Neural cell (in vitro differentiated cells): ENCODE results near the gene SELENOI. TPM values are rescaled to one million over a fixed set of nuclear protein-coding genes. Genes with fewer than 3 reads are reported as not detected.

Experiments used
- H2AFZ ChIP-seq: fragments of 200-600, 300-800 bp; sonication (generic), shearing (Covaris generic); 2 replicates; pipeline ENCODE4 v1.6.0; 2014; ENCODE audit warnings: low read depth, mild to moderate bottlenecking, antibody characterized with exemption, low read length, moderate library complexity
- H3F3A ChIP-seq: fragments of 200-600 bp; shearing (Covaris generic); 2 replicates; pipeline ENCODE4 v1.6.1; 2016; ENCODE audit warnings: mild to moderate bottlenecking, moderate library complexity, mixed read lengths, antibody characterized with exemption, low read length; ENCODE audit not compliant: insufficient read depth, poor library complexity, severe bottlenecking
- H3K27ac ChIP-seq: fragments of 200-600, 300-800 bp; sonication (generic), shearing (Covaris generic); 2 replicates; pipeline ENCODE4 v1.5.1; 2014; ENCODE audit warnings: mild to moderate bottlenecking, low read length, moderate library complexity
- H3K27me3 ChIP-seq: fragments of 300-800, 200-600 bp; sonication (generic), shearing (Covaris generic); 2 replicates; pipeline ENCODE4 v1.6.0; 2014; ENCODE audit warnings: mild to moderate bottlenecking, low read depth, low read length, moderate library complexity; ENCODE audit not compliant: insufficient read depth
- H3K36me3 ChIP-seq: fragments of 300-800, 200-600 bp; sonication (generic), shearing (Covaris generic); 2 replicates; pipeline ENCODE4 v1.5.1; 2014; ENCODE audit warnings: mild to moderate bottlenecking, antibody characterized with exemption, low read length, moderate library complexity; ENCODE audit not compliant: insufficient read depth
- H3K4me2 ChIP-seq: fragments of 300-800, 200-600 bp; sonication (generic), shearing (Covaris generic); 2 replicates; pipeline ENCODE4 v1.6.0; 2014; ENCODE audit warnings: mild to moderate bottlenecking, low read length
- H3K4me3 ChIP-seq: fragments of 300-800, 200-600 bp; sonication (generic), shearing (Covaris generic); 2 replicates; pipeline ENCODE4 v1.5.1; 2014; ENCODE audit warnings: mild to moderate bottlenecking, low read length, moderate library complexity
- H3K79me2 ChIP-seq: fragments of 200-600 bp; shearing (Covaris generic); replicated peaks from 2 replicates; pipeline ENCODE4 v1.6.0; 2014; ENCODE audit warnings: mild to moderate bottlenecking, low read length, moderate library complexity; ENCODE audit not compliant: insufficient read depth
- H3K9ac ChIP-seq: fragments of 300-800, 200-600 bp; sonication (generic), shearing (Covaris generic); 2 replicates; pipeline ENCODE4 v1.6.1; 2016; ENCODE audit warnings: mild to moderate bottlenecking, low read length, mixed read lengths
- H3K9me2 ChIP-seq: fragments of 200-600 bp; shearing (Covaris generic); 2 replicates; pipeline ENCODE4 v1.6.1; 2016; ENCODE audit warnings: mild to moderate bottlenecking, low read length, mixed read lengths; ENCODE audit not compliant: insufficient read depth
- H3K9me3 ChIP-seq: fragments of 200-600, 300-800 bp; sonication (generic), shearing (Covaris generic); 2 replicates; pipeline ENCODE4 v1.6.1; 2016; ENCODE audit warnings: mild to moderate bottlenecking, mixed run types, low read length, moderate library complexity, mixed read lengths
- H4K20me1 ChIP-seq: fragments of 200-600 bp; shearing (Covaris generic); 2 replicates; pipeline ENCODE4 v1.6.1; 2016; ENCODE audit warnings: mild to moderate bottlenecking, mixed run types; ENCODE audit not compliant: insufficient read depth
- CTCF ChIP-seq: fragments of 450-650 bp; IDR thresholded peaks from 2 replicates; pipeline ENCODE4 v1.5.1; 2014; ENCODE audit warnings: antibody characterized with exemption, mild to moderate bottlenecking, moderate library complexity; ENCODE audit not compliant: poor library complexity, severe bottlenecking
- EP300 ChIP-seq: fragments of 450-650 bp; conservative IDR thresholded peaks from 2 replicates; pipeline ENCODE4 v1.6.1; 2014; ENCODE audit warnings: antibody characterized with exemption, mild to moderate bottlenecking, moderate library complexity; ENCODE audit not compliant: poor library complexity, severe bottlenecking
- EZH2 ChIP-seq: fragments of 200-600, 300-800 bp; shearing (Covaris generic), sonication (generic); IDR thresholded peaks from 2 replicates; pipeline ENCODE4 v1.6.1; 2014; ENCODE audit warnings: antibody characterized with exemption, low read length, borderline replicate concordance, mild to moderate bottlenecking; ENCODE audit not compliant: insufficient read depth, poor library complexity, severe bottlenecking
- MXI1 ChIP-seq: fragments of 450-650 bp; conservative IDR thresholded peaks from 2 replicates; pipeline ENCODE4 v1.6.1; 2014; ENCODE audit warnings: antibody characterized with exemption, mild to moderate bottlenecking; ENCODE audit not compliant: poor library complexity, severe bottlenecking
- POLR2AphosphoS5 ChIP-seq: IDR thresholded peaks from 2 replicates; pipeline ENCODE4 v1.6.1; 2012
- RAD21 ChIP-seq: fragments of 450-650 bp; conservative IDR thresholded peaks from 2 replicates; pipeline ENCODE4 v1.6.1; 2014; ENCODE audit warnings: antibody characterized with exemption, mild to moderate bottlenecking, moderate library complexity
- REST ChIP-seq: IDR thresholded peaks from 2 replicates; pipeline ENCODE4 v1.6.1; 2012; ENCODE audit warnings: borderline replicate concordance
- SMC3 ChIP-seq: fragments of 450-650 bp; conservative IDR thresholded peaks from 2 replicates; pipeline ENCODE4 v1.6.1; 2014; ENCODE audit warnings: antibody characterized with exemption, mild to moderate bottlenecking, moderate library complexity; ENCODE audit not compliant: poor library complexity
- TAF1 ChIP-seq: IDR thresholded peaks from 2 replicates; pipeline ENCODE4 v1.6.1; 2012; ENCODE audit warnings: low read depth
- polyA plus RNA-seq: library from polyadenylated mRNA; depleted of rRNA; stranded (reverse); fragments of >200 nt; gene quantifications from 2 replicates; pipeline ENCODE4 v1.2.3, GENCODE V29; 2014

The SELENOI gene
- polyA plus RNA-seq, 1 donor from 2014 or later, result 25.2 TPM

DNA sequence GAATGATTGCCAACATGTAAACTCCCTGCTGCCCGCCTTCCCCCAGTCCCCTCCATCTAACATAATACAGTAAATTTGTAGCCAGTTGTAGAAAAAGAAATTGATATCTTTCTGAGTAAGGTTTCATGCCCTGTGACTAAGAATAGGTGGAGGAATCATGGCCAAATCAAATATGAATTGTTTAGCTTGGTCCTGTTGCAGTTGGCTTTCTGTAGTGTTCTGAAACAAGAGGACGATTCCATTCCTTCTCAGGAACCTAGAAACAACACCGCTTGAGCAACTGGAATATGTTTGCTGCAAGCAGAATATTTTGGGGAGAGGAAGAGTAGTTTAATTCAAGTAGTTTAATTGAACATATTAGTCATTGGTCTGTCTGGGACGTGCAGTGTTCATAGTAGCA lies 48.8 kb downstream of the SELENOI start:
- H3F3A ChIP-seq, result no peaks in the 10 kb centered on the region
- no peaks in the 10 kb centered on the region for H3K79me2 ChIP-seq
- TF ChIP-seq REST, result no peak
- no peak for TF ChIP-seq SMC3
- no peak for TF ChIP-seq CTCF
- TF ChIP-seq MXI1, result no peak
- TF ChIP-seq EP300, result no peak
- H3K27me3 ChIP-seq, result no peaks in the 10 kb centered on the region
- H3K4me3 ChIP-seq, result no peak overlapping the region
- peaks cover 4% of the 10 kb centered on the region for H3K36me3 ChIP-seq
- H2AFZ ChIP-seq, result no peak overlapping the region
- no peaks in the 10 kb centered on the region for H3K9me3 ChIP-seq
- no peaks in the 10 kb centered on the region for H4K20me1 ChIP-seq
- no peak overlapping the region for H3K9ac ChIP-seq
- H3K27ac ChIP-seq, result no peak overlapping the region
- H3K9me2 ChIP-seq, result no peaks in the 10 kb centered on the region
- no peak overlapping the region for H3K4me2 ChIP-seq

- Histone ChIP-seq H3K79me2 (no peaks in the 10 kb centered on the region), H3F3A (no peaks in the 10 kb centered on the region), H3K4me2 (no peak overlapping the region), H3K27me3 (no peaks in the 10 kb centered on the region), H3K9me2 (no peaks in the 10 kb centered on the region), H3K9ac (no peak overlapping the region), H3K27ac (no peak overlapping the region), H2AFZ (no peak overlapping the region), H3K4me3 (no peak overlapping the region), H3K9me3 (no peaks in the 10 kb centered on the region), H3K36me3 (peaks cover 4% of the 10 kb centered on the region), H4K20me1 (no peaks in the 10 kb centered on the region)
- TF ChIP-seq CTCF (no peak), EZH2 (no peak), TAF1 (no peak), EP300 (no peak), MXI1 (no peak), RAD21 (no peak), REST (no peak), POLR2AphosphoS5 (no peak), SMC3 (no peak)
Observed at GRCh38 chr2:26395394-26395793, 49.5 kb downstream of the SELENOI start.
